Epithelial cell of prostate (primary cell): ENCODE results near the gene DMD.
"Not testable (repeated sequence)": the region's sequence is repeated elsewhere in the genome, so short reads cannot be mapped to it uniquely, and the experiment has no call there.

ENCODE experiments used
- DNase-seq: peaks from one replicate; pipeline ENCODE4 v3.0.0-alpha.2; 2011; ENCODE audit warnings: low read depth, low spot score
- H3K27ac ChIP-seq: fragments of 450-650 bp; 2 replicates; pipeline ENCODE4 v1.5.1; 2017; ENCODE audit warnings: mild to moderate bottlenecking

DMD gene

DNA sequence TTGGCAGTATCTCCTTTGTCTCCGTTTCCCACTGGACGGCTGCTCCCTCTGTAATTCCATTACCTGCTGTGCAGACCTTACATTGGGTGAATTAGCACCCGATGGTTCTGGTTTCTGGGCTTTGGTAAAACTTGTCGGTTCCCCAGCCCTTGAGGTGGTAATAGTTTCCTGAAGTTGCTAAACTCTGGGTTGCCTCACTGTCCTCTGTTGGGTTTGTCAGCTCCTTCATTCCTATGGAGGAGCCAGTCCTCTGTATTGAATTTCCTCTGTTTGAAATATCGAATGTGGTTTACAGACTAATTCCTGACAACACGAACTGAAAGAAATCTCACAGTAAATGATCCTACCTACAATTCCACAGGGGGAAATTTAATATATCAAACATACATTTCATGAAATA lies 1548.2 kb downstream of the DMD start:
- DNase-seq = no peak
- no peak overlapping the region for H3K27ac ChIP-seq

DNA sequence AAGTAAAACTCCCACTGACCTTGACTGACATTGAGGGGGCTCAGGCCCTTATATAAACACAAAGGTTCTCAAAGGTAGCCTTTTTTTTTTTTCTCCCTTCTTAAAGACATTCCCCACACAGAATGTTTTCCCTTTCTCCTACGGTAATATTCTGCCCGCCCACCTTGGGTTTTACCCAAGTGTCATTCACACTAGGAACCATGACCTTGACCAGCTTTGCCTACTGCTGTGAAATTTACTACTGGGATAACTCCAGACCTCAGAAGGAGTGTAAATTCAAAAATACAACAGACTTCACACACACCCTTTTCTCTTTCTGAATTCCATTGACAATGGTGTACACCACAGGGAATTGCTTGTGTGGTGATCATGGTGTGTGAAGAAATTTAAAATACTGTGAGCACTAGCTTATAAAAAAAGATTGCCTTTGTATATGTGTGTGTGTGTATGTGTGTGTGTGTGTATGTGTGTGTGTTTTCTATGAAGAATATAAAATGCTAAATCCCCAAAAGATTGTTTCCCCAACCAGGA lies 1550.0 kb downstream of the DMD start:
- no peak overlapping the region for H3K27ac ChIP-seq
- no peak for DNase-seq

DNA sequence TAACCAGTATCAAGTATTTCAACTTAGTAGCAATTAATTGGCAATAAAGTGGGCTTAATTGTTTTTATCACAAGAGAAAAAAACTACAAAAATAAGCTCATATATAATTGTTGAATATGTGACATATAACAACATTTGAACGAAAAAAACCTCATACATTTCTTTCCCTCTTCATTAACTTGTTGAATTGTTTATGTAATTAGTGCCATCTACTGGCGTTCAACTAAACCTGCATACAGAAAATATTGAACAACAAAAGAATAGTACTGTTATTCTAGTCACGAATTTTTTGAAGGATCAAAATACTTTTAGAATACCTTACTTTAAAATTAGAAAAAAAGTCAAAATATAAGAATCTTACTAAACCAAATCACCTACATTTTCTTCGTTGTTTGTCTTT lies 1553.0 kb downstream of the DMD start:
- DNase-seq = no peak
- H3K27ac ChIP-seq = no peak overlapping the region

- no peak overlapping the region for H3K27ac ChIP-seq
- DNase-seq = no peak
Measured at GRCh38 chrX:31656013-31656412, 1555.3 kb downstream of the DMD start.

- DNase-seq = no peak
- no peak overlapping the region for H3K27ac ChIP-seq
Measured at GRCh38 chrX:31653422-31653821, 1557.9 kb downstream of the DMD start.

- DNase-seq = no peak
Measured at GRCh38 chrX:31652650-31653049, 1558.7 kb downstream of the DMD start.

GRCh38 chrX:31649201-31649600 lies 1562.1 kb downstream of the DMD start:
- H3K27ac ChIP-seq = no peak overlapping the region
- DNase-seq = no peak

More at GRCh38 chrX:31652650-31653049, 1558.7 kb downstream of the DMD start:
- no peak overlapping the region for H3K27ac ChIP-seq

DNA sequence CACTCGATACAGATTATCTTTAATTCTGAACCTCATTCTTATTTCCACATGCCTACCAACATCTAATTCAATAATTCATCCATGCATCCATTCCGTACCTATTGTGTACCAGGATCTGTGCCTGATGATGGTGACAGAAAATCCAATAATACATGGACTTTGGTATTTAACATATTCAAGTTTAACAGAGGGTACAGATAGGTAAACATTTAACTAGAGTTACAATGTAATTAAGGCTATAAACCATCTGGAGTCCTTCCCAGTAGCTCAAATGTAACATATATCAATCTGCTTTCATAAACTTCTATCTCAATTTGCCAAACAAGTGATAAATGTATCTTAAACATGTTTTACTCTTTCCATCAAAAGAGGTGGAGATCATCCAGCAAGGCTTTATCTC lies 1578.0 kb downstream of the DMD start:
- no peak overlapping the region for H3K27ac ChIP-seq
- DNase-seq = no peak

DNA sequence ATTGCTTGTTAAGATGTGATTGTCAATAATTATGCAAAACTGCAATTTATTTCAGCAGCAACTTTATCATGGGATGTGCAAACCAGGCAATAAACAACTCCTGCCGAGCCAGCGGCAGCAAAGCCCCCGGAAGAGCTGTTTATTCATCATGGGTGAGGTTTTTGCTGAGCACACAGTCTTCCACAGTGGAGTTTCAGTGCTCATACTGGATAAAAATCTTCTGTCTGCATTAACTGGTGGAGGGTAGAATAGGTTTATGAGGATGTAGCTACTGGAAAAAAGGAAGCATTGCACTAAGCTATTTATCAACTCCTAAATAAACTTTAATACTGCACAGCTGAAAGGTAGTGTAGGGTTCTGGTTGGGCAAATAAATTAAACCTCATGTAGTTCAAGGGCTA lies 1582.2 kb downstream of the DMD start:
- no peak overlapping the region for H3K27ac ChIP-seq
- no peak for DNase-seq

DNA sequence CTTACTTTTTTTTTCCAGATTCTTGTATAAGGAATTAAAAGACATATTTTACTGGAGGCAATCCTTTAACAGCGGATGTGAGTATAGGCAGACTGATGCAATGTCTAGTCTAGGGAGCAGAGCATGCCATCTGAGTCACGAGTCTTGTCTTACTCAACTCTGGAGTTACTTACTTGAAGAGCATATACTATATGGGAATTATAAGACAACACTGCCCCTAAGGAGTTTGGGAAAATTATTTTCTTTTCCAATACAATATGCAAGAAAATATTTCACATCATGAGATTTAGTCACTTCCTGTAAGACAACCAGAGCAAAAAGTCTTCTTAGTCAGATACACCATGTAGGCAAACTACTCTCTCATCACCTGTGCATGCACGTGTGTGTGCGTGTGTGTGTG lies 1602.2 kb downstream of the DMD start:
- DNase-seq = peak; percentile 64
- peak overlapping the region; percentile 95 for H3K27ac ChIP-seq

DNA sequence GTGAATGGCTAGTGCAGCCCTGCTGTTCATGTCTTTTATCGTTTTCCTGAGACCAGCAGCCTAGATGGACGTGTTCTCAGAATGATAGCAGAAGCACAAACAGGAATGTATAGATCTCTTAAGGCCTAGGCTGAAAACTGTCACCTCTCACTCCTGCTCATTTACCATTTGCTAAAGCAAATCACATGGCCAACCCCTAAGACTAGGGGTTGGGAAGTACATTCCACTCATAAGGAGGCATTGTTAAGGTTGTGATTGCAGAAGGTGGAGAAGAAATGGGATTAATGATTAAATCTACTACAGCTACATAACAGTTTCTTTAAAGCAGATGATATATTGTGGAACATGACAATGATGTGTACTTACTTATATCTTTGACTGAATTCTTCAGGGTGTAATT lies 1602.7 kb downstream of the DMD start:
- no peak for DNase-seq
- H3K27ac ChIP-seq = peak overlapping the region; percentile 95

GRCh38 chrX:31606771-31607170 lies 1604.6 kb downstream of the DMD start:
- DNase-seq = no peak
- peak overlapping the region; percentile 95 for H3K27ac ChIP-seq

DNA sequence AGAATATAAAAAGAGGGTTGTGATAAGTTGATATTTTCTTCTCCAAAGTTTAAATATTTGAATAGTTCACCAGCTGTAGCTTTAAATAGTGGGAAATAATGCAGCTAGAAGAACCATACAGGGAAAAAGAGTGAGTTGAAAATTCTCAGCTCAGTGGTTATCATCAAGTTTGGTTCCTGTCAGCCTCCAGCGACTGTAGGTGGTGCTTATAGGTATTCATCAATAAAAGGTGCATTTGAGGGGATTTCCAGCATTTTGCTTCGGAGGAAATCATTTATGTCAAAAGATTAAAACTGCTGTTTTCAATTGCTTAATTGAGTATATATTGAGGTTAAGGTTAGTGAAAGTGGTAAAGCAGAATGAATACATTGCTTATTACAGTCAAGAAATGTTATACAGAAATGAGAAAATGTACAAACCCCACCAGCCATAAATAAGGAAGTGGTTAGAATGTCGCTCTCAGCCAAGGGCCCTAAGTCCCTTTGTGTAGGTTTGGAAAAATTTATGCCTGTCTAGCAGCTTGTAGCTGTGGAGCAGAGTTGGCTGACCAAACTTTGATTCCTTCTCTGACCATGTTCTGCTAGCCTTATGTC lies 1606.6 kb downstream of the DMD start:
- no peak overlapping the region for H3K27ac ChIP-seq
- no peak for DNase-seq

- DNase-seq = no peak
- H3K27ac ChIP-seq = no peak overlapping the region
Measured at GRCh38 chrX:31603411-31604120, 1607.8 kb downstream of the DMD start.

GRCh38 chrX:31600823-31601222 lies 1610.5 kb downstream of the DMD start:
- DNase-seq = no peak

GRCh38 chrX:31593353-31593752 lies 1618.0 kb downstream of the DMD start:
- H3K27ac ChIP-seq = no peak overlapping the region
- DNase-seq = no peak

More at GRCh38 chrX:31600823-31601222, 1610.5 kb downstream of the DMD start:
- H3K27ac ChIP-seq = no peak overlapping the region

DNA sequence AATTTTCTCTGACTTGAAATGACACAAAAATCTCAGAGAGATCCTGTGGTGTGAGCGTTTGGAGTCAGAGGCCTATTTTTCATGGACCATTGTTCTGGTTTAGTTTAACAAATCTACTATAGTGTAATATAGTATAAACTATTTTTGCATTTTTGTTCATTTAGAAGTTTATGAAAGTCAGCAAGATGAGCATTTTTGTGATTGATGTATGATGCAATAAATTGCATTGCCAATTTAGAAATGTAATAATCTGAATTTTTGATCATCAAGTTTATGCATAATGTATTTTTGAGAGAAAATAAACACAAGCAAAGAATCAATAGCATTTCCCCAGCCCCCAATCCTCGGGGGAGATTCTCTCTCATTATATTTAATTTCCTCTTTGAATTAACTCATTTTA lies 1620.0 kb downstream of the DMD start:
- H3K27ac ChIP-seq = no peak overlapping the region
- no peak for DNase-seq

DNA sequence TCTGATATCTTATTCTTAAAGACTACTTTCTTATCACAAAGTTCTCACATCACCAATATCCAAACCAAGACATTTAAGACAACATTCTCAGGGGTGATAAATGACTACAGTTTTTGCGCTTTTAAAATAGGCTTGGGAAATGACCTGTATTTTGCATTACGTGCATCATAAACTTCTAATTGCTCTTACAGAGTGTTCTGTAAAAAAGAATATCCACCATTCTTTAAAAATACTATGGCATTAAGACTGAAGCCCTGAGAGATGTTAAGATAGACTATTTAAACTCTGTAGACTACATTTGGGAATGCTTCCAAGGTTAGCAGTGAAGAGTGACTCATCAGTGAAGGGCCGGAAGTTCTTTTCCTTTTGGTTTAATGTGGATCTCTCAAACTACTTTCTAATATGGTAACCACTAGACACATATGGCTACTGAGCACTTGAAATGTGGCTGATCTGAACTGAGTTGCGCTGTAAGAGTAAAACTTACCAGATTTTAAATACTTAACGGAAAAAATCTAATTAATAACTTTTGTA lies 1620.7 kb downstream of the DMD start:
- no peak overlapping the region for H3K27ac ChIP-seq
- no peak for DNase-seq

DNA sequence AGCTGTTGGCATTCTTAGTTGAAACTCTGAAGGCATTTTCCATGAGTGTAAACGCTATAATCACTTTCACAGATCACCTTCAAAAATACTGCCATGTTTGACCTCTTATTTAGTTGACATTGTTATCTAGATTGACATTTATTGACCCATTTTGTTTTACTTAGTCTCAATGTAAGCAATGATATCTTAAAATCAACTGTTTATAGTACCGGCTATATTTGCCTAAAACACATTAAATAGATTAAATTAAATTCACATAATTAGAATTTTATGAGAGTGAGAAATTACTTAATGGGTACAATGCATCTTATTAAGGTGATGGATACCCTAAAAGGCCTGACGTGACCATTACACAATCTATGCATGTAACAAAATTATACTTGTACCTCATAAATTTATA lies 1621.8 kb downstream of the DMD start:
- no peak overlapping the region for H3K27ac ChIP-seq
- DNase-seq = no peak

GRCh38 chrX:31588355-31588754 lies 1623.0 kb downstream of the DMD start:
- DNase-seq = no peak
- no peak overlapping the region for H3K27ac ChIP-seq

DNA sequence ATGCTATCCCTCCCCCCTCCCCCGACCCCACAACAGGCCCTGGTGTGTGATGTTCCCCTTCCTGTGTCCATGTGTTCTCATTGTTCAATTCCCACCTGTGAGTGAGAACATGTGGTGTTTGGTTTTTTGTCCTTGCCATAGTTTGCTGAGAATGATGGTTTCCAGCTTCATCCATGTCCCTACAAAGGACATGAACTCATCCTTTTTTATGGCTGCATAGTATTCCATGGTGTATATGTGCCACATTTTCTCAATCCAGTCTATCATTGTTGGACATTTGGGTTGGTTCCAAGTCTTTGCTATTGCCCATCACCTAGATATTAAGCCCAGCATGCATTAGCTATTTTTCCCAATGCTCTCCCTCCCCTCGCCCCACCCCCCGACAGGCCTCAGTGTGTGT lies 1627.5 kb downstream of the DMD start:
- H3K27ac ChIP-seq, DNase-seq: not testable (repeated sequence)

- peak overlapping the region; percentile 31 for H3K27ac ChIP-seq
- no peak for DNase-seq
Measured at GRCh38 chrX:31580726-31581125, 1630.6 kb downstream of the DMD start.
